Measurements from ENCODE around the gene ATRN.

The ATRN gene

DNA sequence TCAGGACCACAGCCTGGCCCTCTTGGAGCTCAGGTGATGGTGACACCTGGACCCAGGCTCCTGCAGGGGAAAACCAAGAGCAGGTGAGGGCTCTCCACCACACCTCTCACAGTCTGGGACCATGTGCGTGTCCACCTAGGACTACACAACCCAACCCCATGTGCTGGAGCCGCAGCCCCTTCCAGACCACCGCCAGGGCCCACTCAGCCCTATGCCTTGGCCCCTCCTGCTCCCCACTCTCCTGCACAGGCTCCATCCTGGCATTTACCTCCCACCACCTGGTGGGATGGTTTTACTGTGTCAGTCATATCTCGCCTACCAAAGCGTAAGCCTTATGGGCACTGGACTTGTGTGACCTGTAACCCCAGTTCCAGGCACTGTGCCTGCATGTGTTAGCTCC is 224.0 kb downstream of the ATRN start:
- CTCF ChIA-PET = interaction anchor here (0.7 to 1.7 kb wide), 3 partner anchors 10 to 369 kb away, joined by 3 to 9 read pairs (median 3); no protein-coding TSS in a partner anchor
- TF ChIP-seq, protein P1, sequence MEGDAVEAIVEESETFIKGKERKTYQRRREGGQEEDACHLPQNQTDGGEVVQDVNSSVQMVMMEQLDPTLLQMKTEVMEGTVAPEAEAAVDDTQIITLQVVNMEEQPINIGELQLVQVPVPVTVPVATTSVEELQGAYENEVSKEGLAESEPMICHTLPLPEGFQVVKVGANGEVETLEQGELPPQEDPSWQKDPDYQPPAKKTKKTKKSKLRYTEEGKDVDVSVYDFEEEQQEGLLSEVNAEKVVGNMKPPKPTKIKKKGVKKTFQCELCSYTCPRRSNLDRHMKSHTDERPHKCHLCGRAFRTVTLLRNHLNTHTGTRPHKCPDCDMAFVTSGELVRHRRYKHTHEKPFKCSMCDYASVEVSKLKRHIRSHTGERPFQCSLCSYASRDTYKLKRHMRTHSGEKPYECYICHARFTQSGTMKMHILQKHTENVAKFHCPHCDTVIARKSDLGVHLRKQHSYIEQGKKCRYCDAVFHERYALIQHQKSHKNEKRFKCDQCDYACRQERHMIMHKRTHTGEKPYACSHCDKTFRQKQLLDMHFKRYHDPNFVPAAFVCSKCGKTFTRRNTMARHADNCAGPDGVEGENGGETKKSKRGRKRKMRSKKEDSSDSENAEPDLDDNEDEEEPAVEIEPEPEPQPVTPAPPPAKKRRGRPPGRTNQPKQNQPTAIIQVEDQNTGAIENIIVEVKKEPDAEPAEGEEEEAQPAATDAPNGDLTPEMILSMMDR (conservative IDR thresholded peaks at IDR 0.05; ENCODE audit: low read depth) = no peak
- POLR2A ChIA-PET (ENCODE audit: low non-redundant PET) = no interaction called here

DNA sequence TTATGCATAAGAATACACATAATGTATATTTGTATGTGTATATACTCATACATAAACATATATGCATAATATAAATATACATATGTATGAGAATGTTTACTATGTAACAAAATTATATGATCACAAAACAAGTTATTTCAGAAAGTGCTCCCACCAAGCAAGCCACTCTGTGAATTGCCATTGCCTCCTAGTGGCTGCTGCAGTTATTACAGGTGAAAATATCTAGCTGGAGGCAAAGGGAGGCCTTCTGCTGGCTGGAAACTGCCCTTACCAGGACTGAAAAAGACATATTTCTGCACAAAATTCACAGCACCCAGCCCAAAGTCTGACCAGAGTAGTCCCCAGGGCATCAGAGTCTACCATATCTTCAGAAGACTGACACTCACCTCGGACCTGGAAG is 225.4 kb downstream of the ATRN start:
- ChIA-PET CTCF (interaction anchor here (0.9 to 2.2 kb wide), 2 partner anchors 15 to 22 kb away, joined by 3 to 12 read pairs; no protein-coding TSS in a partner anchor), POLR2A (ENCODE audit: low non-redundant PET) (no interaction called here)
- H3K27ac ChIP-seq = no peak overlapping the region
- TF ChIP-seq, protein P1 (conservative IDR thresholded peaks at IDR 0.05; ENCODE audit: low read depth) = peak; percentile 36
- DNase-seq (ENCODE audit: low spot score) = no peak

More for the DNA sequence above, 224.0 kb downstream of the ATRN start:
- H3K27ac ChIP-seq = no peak overlapping the region
- DNase-seq (ENCODE audit: low spot score) = no peak

DNA sequence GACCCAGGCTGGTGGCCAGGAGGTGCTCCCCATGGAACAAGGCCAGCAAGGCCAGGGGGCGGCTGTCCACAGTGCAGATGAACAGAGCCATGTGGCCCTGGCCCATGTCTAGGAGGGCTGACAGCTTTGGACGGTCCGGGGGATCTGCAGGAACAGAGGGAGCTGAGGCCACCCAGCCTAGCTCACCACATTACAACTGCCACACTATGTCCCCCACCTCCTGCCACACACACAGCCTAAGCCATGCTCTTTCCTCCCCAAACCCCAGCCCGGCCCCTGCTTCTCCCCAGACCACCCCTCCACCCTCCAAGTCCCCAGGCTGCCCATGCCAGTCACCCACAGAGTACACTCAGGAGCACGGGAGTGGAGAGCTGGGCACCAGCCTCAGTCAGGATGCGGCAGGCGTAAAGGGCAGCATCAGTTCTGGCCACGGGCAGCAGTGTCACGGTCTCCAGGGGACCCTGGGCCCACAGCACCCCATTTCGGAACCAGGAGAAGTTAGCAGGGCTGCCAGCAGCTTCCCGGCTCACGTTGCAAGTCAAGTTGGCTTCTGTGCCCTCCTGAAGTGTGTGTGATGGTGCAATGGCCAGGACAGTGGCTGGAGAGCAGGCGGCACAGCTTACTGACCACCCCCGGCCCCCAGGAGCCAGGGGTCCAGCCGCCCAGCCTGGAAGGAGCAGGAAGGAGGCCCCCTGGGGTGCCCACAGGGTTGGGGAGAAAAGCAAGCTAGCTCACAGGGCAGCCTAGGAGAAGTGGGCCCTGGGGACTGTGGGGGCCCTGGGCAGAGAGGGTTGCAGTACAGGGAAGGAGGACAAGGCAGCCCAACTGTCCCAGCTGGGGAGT is 226.1 kb downstream of the ATRN start:
- TF ChIP-seq, protein P1 (conservative IDR thresholded peaks at IDR 0.05; ENCODE audit: low read depth) = no peak
- H3K27ac ChIP-seq = no peak overlapping the region
- ChIA-PET POLR2A (ENCODE audit: low non-redundant PET) (no interaction called here), CTCF (interaction anchor here (0.9 to 2.2 kb wide), 5 partner anchors 14 to 21 kb away, joined by 3 to 12 read pairs (median 3); no protein-coding TSS in a partner anchor)
- DNase-seq (ENCODE audit: low spot score) = no peak

DNA sequence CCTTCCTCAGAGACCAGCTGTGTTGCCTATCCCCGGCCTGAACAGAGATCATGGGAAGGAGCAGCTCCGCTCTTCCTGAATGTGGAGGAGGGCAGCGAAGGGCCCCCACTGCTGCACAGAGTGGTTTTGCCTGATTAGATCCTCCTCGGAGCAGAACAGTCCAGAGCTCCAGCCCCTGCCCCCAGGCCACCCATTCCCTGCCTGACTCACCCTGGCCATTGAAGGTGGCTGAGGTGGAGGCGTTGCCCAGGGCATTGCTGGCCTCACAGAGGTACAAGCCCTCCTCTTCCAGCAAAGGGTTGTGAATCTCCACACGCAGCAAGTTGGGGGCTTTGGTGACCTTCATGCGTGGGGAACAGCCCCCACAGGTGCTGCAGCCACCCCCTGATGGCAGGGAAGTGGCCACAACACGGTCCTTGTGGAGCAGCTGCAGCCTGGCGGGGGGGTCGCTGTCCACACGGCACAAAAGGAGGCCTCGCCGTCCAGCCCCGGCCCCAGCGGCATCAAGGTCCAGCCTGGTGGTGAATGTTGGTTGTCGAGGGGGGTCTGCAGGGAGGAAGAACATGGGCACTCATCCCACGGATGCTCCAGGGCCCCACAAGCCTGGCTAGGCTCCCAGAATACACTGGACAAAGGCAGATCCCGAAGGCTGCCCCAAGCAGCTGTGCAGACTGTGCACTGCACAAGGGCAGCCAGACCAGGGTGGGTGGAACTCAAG is 226.9 kb downstream of the ATRN start:
- ChIA-PET CTCF (interaction anchor here (1.1 to 2.2 kb wide), 3 partner anchors 13 to 18 kb away, joined by 3 to 12 read pairs (median 3); no protein-coding TSS in a partner anchor), POLR2A (ENCODE audit: low non-redundant PET) (no interaction called here)
- TF ChIP-seq, protein P1 (conservative IDR thresholded peaks at IDR 0.05; ENCODE audit: low read depth) = no peak
- DNase-seq (ENCODE audit: low spot score) = no peak
- no peak overlapping the region for H3K27ac ChIP-seq

DNA sequence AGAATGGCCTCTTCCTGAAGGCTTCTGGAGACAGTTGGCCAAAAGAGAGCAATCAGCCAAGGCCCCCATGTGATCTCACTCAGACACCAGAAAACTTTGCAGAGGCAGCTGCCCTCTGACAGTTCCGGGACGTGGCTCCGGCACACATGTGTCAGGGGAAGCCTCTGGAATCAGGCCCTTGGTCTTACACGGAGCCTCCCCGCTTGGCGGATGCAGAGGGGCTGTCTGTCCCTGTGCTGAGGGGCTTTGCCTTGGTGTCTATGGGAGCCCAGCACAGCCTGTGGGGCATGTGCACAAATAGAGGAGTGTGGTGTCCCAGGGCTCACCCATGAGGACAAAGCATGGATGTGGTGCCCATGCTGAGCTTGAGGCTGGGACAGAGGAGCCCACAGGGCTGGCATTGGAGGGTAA is 227.8 kb downstream of the ATRN start:
- POLR2A ChIA-PET (ENCODE audit: low non-redundant PET) = no interaction called here
- CTCF ChIA-PET = interaction anchor here (0.6 kb wide), 2 partner anchors 21 to 645 kb away, joined by 3 to 5 read pairs; no protein-coding TSS in a partner anchor
- no peak overlapping the region for H3K27ac ChIP-seq

DNA sequence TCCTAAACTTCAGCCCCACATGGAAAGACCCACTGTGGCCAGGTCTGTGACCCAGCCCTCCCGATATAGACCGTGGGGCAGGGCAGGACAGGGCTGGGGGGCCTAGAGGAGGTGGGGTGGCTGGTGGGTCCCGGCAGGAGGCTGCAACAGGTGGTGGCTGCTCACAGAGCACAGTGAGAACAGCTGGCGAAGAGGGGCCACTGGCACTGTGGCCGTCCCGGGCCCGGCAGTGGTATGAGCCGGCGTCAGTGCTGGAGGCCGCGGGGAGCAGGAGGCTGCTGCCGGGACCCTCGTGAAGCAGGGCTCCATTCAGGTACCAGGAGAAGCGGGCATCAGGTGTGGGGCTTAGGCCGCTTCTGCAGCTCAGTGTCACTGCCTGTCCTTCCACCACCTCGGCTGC is 228.2 kb downstream of the ATRN start:
- ChIA-PET POLR2A (ENCODE audit: low non-redundant PET) (no interaction called here), CTCF (interaction anchor here (0.6 kb wide), 2 partner anchors 22 to 645 kb away, joined by 3 to 5 read pairs; no protein-coding TSS in a partner anchor)
- no peak overlapping the region for H3K27ac ChIP-seq
- no peak for DNase-seq (ENCODE audit: low spot score)
- TF ChIP-seq, protein P1 (conservative IDR thresholded peaks at IDR 0.05; ENCODE audit: low read depth) = no peak

More for the DNA sequence above, 227.8 kb downstream of the ATRN start:
- no peak for DNase-seq (ENCODE audit: low spot score)
- TF ChIP-seq, protein P1 (conservative IDR thresholded peaks at IDR 0.05; ENCODE audit: low read depth) = no peak
